ENCODE data around the gene DOCK9. TPM values are rescaled to one million over a fixed set of nuclear protein-coding genes. Genes with fewer than 3 reads are reported as not detected.

DOCK9 gene
- total RNA-seq, 1 donor from 2014 or later, result 339 TPM

GRCh38 chr13:98802559-98802958 is 175.3 kb downstream of the DOCK9 start:
- Mint-ChIP-seq H3K4me3 (ENCODE audit: unreplicated experiment) (no peak overlapping the region), H3K36me3 (ENCODE audit: low read depth, unreplicated experiment) (peaks cover 48% of the 10 kb centered on the region), H3K9me3 (ENCODE audit: unreplicated experiment) (no peaks in the 10 kb centered on the region), H3K27ac (ENCODE audit: unreplicated experiment) (no peak overlapping the region), H3K27me3 (ENCODE audit: unreplicated experiment) (peaks cover 9% of the 10 kb centered on the region), H3K4me1 (ENCODE audit: unreplicated experiment) (no peaks in the 10 kb centered on the region)
- DNase-seq (ENCODE audit: low spot score), result no peak
- TF ChIP-seq CTCF (IDR thresholded peaks at IDR 0.05; ENCODE audit: unreplicated experiment), result no peak

DNA sequence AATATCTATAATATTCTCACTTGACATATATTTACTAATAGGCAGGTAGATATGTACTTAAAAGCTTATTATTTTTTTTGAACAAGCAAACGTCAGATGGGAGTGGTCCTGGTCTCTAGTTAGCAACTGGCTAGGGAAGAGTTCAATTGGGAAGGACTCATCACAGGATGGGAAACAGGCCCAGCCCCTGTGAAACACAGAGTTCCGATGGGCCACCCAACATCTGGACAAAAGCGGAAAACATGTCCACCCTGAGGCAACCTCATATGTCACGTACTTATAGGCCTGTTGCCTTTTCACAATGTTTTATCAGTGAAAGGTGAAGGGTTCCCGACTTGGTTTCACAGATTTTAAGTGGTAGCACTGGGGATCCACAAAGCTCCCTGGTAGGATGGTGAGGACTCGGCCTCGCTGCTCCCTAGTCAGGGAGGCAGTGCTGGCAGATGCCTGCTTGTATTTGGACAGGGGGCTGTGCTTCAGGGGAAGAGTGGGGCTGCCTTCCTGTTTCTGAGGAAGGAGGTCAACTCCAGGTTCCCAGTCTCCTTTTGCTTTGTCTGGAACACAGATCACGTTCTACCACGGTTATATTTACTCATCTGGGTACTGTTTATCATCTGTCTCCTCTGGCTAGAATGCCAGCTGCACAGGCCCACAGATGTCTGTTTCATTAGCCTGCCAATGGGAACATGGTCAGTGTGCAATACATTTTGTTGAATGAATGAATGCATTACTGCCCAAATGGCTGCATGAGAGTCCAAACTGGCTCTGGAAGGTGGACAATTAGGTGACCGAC is 176.0 kb downstream of the DOCK9 start:
- no peak for DNase-seq (ENCODE audit: low spot score)
- no peak for TF ChIP-seq CTCF (IDR thresholded peaks at IDR 0.05; ENCODE audit: unreplicated experiment)
- Mint-ChIP-seq H3K4me1 (ENCODE audit: unreplicated experiment) (no peaks in the 10 kb centered on the region), H3K4me3 (ENCODE audit: unreplicated experiment) (no peak overlapping the region), H3K9me3 (ENCODE audit: unreplicated experiment) (no peaks in the 10 kb centered on the region), H3K27ac (ENCODE audit: unreplicated experiment) (no peak overlapping the region), H3K36me3 (ENCODE audit: low read depth, unreplicated experiment) (peaks cover 50% of the 10 kb centered on the region), H3K27me3 (ENCODE audit: unreplicated experiment) (peaks cover 9% of the 10 kb centered on the region)

GRCh38 chr13:98800078-98800477 is 177.8 kb downstream of the DOCK9 start:
- Mint-ChIP-seq H3K27me3 (ENCODE audit: unreplicated experiment) (peaks cover 6% of the 10 kb centered on the region), H3K9me3 (ENCODE audit: unreplicated experiment) (no peaks in the 10 kb centered on the region), H3K27ac (ENCODE audit: unreplicated experiment) (no peak overlapping the region), H3K4me3 (ENCODE audit: unreplicated experiment) (no peak overlapping the region), H3K36me3 (ENCODE audit: low read depth, unreplicated experiment) (peaks cover 59% of the 10 kb centered on the region), H3K4me1 (ENCODE audit: unreplicated experiment) (no peaks in the 10 kb centered on the region)
- TF ChIP-seq CTCF (IDR thresholded peaks at IDR 0.05; ENCODE audit: unreplicated experiment), result no peak
- no peak for DNase-seq (ENCODE audit: low spot score)

- Mint-ChIP-seq H3K27ac (ENCODE audit: unreplicated experiment) (no peak overlapping the region), H3K4me1 (ENCODE audit: unreplicated experiment) (no peaks in the 10 kb centered on the region), H3K4me3 (ENCODE audit: unreplicated experiment) (no peak overlapping the region), H3K27me3 (ENCODE audit: unreplicated experiment) (peaks cover 3% of the 10 kb centered on the region), H3K36me3 (ENCODE audit: low read depth, unreplicated experiment) (peaks cover 59% of the 10 kb centered on the region), H3K9me3 (ENCODE audit: unreplicated experiment) (no peaks in the 10 kb centered on the region)
- no peak for TF ChIP-seq CTCF (IDR thresholded peaks at IDR 0.05; ENCODE audit: unreplicated experiment)
- DNase-seq (ENCODE audit: low spot score), result no peak
These were observed 178.8 kb downstream of the DOCK9 start for GRCh38 chr13:98798849-98799645.

DNA sequence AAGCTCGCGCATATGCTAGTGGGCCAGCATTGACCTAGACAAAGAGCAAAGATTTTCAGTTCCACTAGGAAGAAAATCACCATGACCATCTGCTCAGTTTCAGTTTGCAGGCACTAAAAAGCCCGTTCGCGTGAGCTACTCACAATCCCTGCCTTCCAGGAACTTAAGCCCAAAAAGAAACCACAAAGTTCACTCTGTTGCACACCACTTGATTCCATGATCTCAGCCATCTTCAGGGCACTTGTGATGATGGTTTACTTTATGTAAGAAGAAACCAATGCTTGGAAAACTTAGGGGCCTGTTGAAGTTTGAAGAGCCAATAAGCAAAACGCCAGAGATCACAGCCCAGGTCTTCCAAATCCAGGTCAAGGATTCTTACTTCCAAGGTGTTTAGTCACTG is 180.4 kb downstream of the DOCK9 start:
- Mint-ChIP-seq H3K4me1 (ENCODE audit: unreplicated experiment) (no peaks in the 10 kb centered on the region), H3K36me3 (ENCODE audit: low read depth, unreplicated experiment) (peaks cover 62% of the 10 kb centered on the region), H3K27me3 (ENCODE audit: unreplicated experiment) (peaks cover 3% of the 10 kb centered on the region), H3K27ac (ENCODE audit: unreplicated experiment) (no peak overlapping the region), H3K9me3 (ENCODE audit: unreplicated experiment) (no peaks in the 10 kb centered on the region), H3K4me3 (ENCODE audit: unreplicated experiment) (no peak overlapping the region)
- no peak for TF ChIP-seq CTCF (IDR thresholded peaks at IDR 0.05; ENCODE audit: unreplicated experiment)
- no peak for DNase-seq (ENCODE audit: low spot score)

Measured in endothelial cell (in vitro differentiated cells).